Liver (tissue), 3 donors: ENCODE measurements around the gene CSNK1A1L.

Experiments used
- EGR1 ChIP-seq, 2 donors: IDR thresholded peaks; 2 replicates each; pipeline ENCODE4 v1.6.1; 2016 to 2018; ENCODE audit warnings: antibody characterized with exemption in 2 of 2, low read depth in 2 of 2
- HNF4G ChIP-seq: IDR thresholded peaks from 2 replicates; pipeline ENCODE4 v1.6.1; 2016; ENCODE audit warnings: antibody characterized with exemption
- JUND ChIP-seq, 2 donors: IDR thresholded peaks; 2 replicates each; pipeline ENCODE4 v1.6.1; 2016; ENCODE audit warnings: antibody characterized with exemption in 2 of 2
- RXRA ChIP-seq, 2 donors: IDR thresholded peaks; 2 replicates each; pipeline ENCODE4 v1.6.1; 2017 to 2018; ENCODE audit warnings: antibody characterized with exemption in 2 of 2, mild to moderate bottlenecking in 1 of 2
- SP1 ChIP-seq: IDR thresholded peaks from 2 replicates; pipeline ENCODE4 v1.6.1; 2018; ENCODE audit warnings: antibody characterized with exemption, mild to moderate bottlenecking
- TAF1 ChIP-seq: conservative IDR thresholded peaks from 2 replicates; pipeline ENCODE4 v1.6.1; 2016; ENCODE audit warnings: antibody characterized with exemption, mild to moderate bottlenecking
- YY1 ChIP-seq: IDR thresholded peaks from 2 replicates; pipeline ENCODE4 v1.6.1; 2016; ENCODE audit warnings: antibody characterized with exemption, mild to moderate bottlenecking
- TF ChIP-seq, protein P1 (sequence below): fragments of 150-350 bp; IDR thresholded peaks from 2 replicates; pipeline ENCODE4 v1.5.1; 2017; ENCODE audit warnings: improper control_type of control experiment, low read depth, low read length; ENCODE audit not compliant: missing input control
- TF ChIP-seq, protein P2 (sequence below): IDR thresholded peaks from 2 replicates; pipeline ENCODE4 v1.6.1; 2016; ENCODE audit warnings: antibody characterized with exemption
- TF ChIP-seq, protein P3 (sequence below): IDR thresholded peaks from 2 replicates; pipeline ENCODE4 v1.6.1; 2016; ENCODE audit warnings: antibody characterized with exemption, mild to moderate bottlenecking
- donor health status: healthy.
- donor health status: healthy.

DNA sequence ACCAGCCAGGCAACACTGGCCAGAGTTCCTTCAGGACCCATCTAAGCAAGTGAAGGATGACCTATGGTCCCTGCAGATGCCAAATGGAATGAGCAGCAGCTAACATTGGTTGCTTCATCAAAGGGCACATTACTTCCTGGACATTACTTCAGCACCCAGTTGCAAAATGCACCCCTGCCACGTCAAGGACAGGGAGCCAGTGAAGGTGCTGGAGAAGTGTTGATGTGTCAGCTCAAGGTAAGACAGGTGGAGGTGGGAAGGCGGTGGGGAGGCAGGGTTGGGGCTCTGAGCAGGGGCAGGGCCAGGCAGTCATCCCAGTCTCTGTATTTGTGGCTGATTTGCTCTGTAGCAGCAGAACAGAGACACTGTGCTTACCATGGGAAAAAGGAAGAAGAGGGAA is 14.6 kb downstream of the CSNK1A1L start:
- TF ChIP-seq, protein P1, sequence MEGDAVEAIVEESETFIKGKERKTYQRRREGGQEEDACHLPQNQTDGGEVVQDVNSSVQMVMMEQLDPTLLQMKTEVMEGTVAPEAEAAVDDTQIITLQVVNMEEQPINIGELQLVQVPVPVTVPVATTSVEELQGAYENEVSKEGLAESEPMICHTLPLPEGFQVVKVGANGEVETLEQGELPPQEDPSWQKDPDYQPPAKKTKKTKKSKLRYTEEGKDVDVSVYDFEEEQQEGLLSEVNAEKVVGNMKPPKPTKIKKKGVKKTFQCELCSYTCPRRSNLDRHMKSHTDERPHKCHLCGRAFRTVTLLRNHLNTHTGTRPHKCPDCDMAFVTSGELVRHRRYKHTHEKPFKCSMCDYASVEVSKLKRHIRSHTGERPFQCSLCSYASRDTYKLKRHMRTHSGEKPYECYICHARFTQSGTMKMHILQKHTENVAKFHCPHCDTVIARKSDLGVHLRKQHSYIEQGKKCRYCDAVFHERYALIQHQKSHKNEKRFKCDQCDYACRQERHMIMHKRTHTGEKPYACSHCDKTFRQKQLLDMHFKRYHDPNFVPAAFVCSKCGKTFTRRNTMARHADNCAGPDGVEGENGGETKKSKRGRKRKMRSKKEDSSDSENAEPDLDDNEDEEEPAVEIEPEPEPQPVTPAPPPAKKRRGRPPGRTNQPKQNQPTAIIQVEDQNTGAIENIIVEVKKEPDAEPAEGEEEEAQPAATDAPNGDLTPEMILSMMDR = no peak
- TF ChIP-seq TAF1 (no peak), YY1 (no peak), JUND (IDR thresholded peaks at IDR 0.05) (no peak), RXRA (IDR thresholded peaks at IDR 0.05) (no peak), EGR1 (IDR thresholded peaks at IDR 0.05; ENCODE audit: low read depth in 2 of 2) (no peak), SP1 (no peak), HNF4G (no peak)
- TF ChIP-seq, protein P2, sequence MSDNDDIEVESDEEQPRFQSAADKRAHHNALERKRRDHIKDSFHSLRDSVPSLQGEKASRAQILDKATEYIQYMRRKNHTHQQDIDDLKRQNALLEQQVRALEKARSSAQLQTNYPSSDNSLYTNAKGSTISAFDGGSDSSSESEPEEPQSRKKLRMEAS = no peak
- TF ChIP-seq, protein P3, sequence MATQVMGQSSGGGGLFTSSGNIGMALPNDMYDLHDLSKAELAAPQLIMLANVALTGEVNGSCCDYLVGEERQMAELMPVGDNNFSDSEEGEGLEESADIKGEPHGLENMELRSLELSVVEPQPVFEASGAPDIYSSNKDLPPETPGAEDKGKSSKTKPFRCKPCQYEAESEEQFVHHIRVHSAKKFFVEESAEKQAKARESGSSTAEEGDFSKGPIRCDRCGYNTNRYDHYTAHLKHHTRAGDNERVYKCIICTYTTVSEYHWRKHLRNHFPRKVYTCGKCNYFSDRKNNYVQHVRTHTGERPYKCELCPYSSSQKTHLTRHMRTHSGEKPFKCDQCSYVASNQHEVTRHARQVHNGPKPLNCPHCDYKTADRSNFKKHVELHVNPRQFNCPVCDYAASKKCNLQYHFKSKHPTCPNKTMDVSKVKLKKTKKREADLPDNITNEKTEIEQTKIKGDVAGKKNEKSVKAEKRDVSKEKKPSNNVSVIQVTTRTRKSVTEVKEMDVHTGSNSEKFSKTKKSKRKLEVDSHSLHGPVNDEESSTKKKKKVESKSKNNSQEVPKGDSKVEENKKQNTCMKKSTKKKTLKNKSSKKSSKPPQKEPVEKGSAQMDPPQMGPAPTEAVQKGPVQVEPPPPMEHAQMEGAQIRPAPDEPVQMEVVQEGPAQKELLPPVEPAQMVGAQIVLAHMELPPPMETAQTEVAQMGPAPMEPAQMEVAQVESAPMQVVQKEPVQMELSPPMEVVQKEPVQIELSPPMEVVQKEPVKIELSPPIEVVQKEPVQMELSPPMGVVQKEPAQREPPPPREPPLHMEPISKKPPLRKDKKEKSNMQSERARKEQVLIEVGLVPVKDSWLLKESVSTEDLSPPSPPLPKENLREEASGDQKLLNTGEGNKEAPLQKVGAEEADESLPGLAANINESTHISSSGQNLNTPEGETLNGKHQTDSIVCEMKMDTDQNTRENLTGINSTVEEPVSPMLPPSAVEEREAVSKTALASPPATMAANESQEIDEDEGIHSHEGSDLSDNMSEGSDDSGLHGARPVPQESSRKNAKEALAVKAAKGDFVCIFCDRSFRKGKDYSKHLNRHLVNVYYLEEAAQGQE = no peak
